H1 (cell line): ENCODE measurements around the gene LRBA. TPM values are rescaled to one million over a fixed set of nuclear protein-coding genes. Genes with fewer than 3 reads are reported as not detected.

Experiments used
- CEBPB ChIP-seq: IDR thresholded peaks from 2 replicates; pipeline ENCODE4 v1.6.1; 2012; ENCODE audit warnings: low read depth, low read length
- CHD7 ChIP-seq: fragments of 300-600 bp; sonication (generic); IDR thresholded peaks from 2 replicates; pipeline ENCODE4 v1.7.1; 2012; ENCODE audit warnings: low read length, moderate library complexity, mild to moderate bottlenecking, inconsistent platforms; ENCODE audit not compliant: insufficient replicate concordance
- CREB1 ChIP-seq: IDR thresholded peaks from 2 replicates; pipeline ENCODE4 v1.6.1; 2012; ENCODE audit warnings: inconsistent platforms
- CTBP2 ChIP-seq: IDR thresholded peaks from 2 replicates; pipeline ENCODE4 v1.7.0; 2011; ENCODE audit warnings: borderline replicate concordance, mild to moderate bottlenecking, moderate library complexity, mixed read lengths, low read length; ENCODE audit not compliant: insufficient read depth, insufficient read length
- CTCF ChIP-seq, 3 experiments: IDR thresholded peaks; 1 replicate in 2 of 3; 2 replicates in 1 of 3; pipeline versions ENCODE4 v1.5.1 to v1.6.1; 2011; ENCODE audit warnings: low read length in 3 of 3, mild to moderate bottlenecking in 3 of 3, inconsistent platforms in 2 of 3, low read depth in 1 of 3, moderate library complexity in 1 of 3; ENCODE audit not compliant: insufficient read depth in 1 of 3; ENCODE audit errors: control extremely low read depth in 1 of 3
- GTF2F1 ChIP-seq: IDR thresholded peaks from 2 replicates; pipeline ENCODE4 v1.6.1; 2012; ENCODE audit warnings: low read depth, low read length, improper control_type of control experiment, borderline replicate concordance
- HDAC6 ChIP-seq: IDR thresholded peaks from one replicate; pipeline ENCODE4 v1.7.1; 2012; ENCODE audit warnings: low read depth, mild to moderate bottlenecking, inconsistent platforms, low read length, moderate library complexity
- KDM5A ChIP-seq: fragments of 200-600 bp; IDR thresholded peaks from 2 replicates; pipeline ENCODE4 v1.7.1; 2012; ENCODE audit warnings: mild to moderate bottlenecking, low read length, inconsistent platforms, mixed read lengths
- SIRT6 ChIP-seq: IDR thresholded peaks from one replicate; pipeline ENCODE4 v1.7.1; 2012; ENCODE audit warnings: low read length, inconsistent platforms
- ZNF274 ChIP-seq: IDR thresholded peaks from 2 replicates; pipeline ENCODE4 v1.7.0; 2012; ENCODE audit warnings: low read length, borderline replicate concordance; ENCODE audit errors: extremely low read depth
- polyA plus RNA-seq, 7 experiments: library from polyadenylated mRNA; depleted of rRNA in 3 of 7; stranded (reverse) in 5 of 7; unstranded in 2 of 7; fragments of >200 nt in 5 of 7; fragments of 200-250 nt in 2 of 7; gene quantifications; 1 replicate in 5 of 7; 2 replicates in 1 of 7; 4 replicates in 1 of 7; pipeline versions ENCODE4 v1.2.1 to v1.2.3, GENCODE V29; 2011 to 2013; ENCODE audit warnings: missing spikeins in 2 of 7, mixed read lengths in 2 of 7
- total RNA-seq: library from RNA; stranded (reverse); fragmentation: NEBNext Ultra II Directional; extraction: Animal tissue kit (Norgen Biotek cat#: 25700); gene quantifications from 2 replicates; pipeline ENCODE4 v1.2.1, GENCODE V29; 2021

Gene LRBA
- total and polyA plus RNA-seq, 2 of the 8 experiments (the other 6 are each of a cell fraction or from before 2014, with no cell fraction given) = 54.6 to 83.2 TPM

- TF ChIP-seq CHD7 (no peak), CEBPB (no peak), HDAC6 (no peak), SIRT6 (no peak), ZNF274 (no peak), GTF2F1 (no peak), CREB1 (no peak), CTCF (IDR thresholded peaks at IDR 0.05; ENCODE audit: control extremely low read depth in 1 of 3, insufficient read depth in 1 of 3, low read depth in 1 of 3, low read length in 3 of 3) (no peak), CTBP2 (no peak), KDM5A (no peak)
Observed at GRCh38 chr4:150769845-150770244, 245.2 kb downstream of the LRBA start (continued).
